A549 (cell line): ENCODE data around the gene SIDT2. TPM values are rescaled to one million over a fixed set of nuclear protein-coding genes. Genes with fewer than 3 reads are reported as not detected.

Experiments
- ATAC-seq, 2 experiments: fragments of 200-7000 bp in 1 of 2; fragments of >200 bp in 1 of 2; cut with Nextera tagmentation in 1 of 2; cut with Tn5 transposase in 1 of 2; 3 replicates each; pipeline versions ENCODE4 v1.8.0 to v1.9.1; 2018 to 2020; ENCODE audit warnings: mild to moderate bottlenecking in 1 of 2, moderate library complexity in 1 of 2
- CTCF ChIA-PET: fragments of 300-600 bp; sonication (Branson Sonifier 250); formaldehyde crosslinking; extraction: SDS; loops from one replicate; lab custom pipeline; 2021; ENCODE audit warnings: antibody characterized with exemption, inconsistent platforms; lab: Yijun Ruan, JAX
- POLR2A ChIA-PET: fragments of 350-600 bp; formaldehyde crosslinking; extraction: SDS; loops from one replicate; lab custom pipeline; 2021; ENCODE audit warnings: antibody characterized with exemption, inconsistent platforms; lab: Yijun Ruan, JAX
- DNase-seq, 2 experiments: peaks; one replicate each; pipeline versions ENCODE4 v3.0.0 to v3.0.0-alpha.2; 2011 to 2016; ENCODE audit warnings: low read depth in 1 of 2, low spot score in 1 of 2
- FAIRE-seq: peaks from 2 replicates; lab custom pipeline; 2011; peaks lifted over from hg19 to GRCh38; lab: Jason Lieb, UNC
- H3K27ac ChIP-seq, 2 experiments: fragments of >200 bp; sonication (Bioruptor Twin); formaldehyde crosslinking; 3 replicates each; pipeline ENCODE4 v1.5.1; 2016 to 2017
- H3K4me1 ChIP-seq: fragments of >200 bp; sonication (Bioruptor Twin); formaldehyde crosslinking; 3 replicates; pipeline ENCODE4 v1.6.1; 2016
- H3K4me2 ChIP-seq: fragments of >200 bp; sonication (Bioruptor Twin); formaldehyde crosslinking; 3 replicates; pipeline ENCODE4 v1.6.1; 2016
- H3K4me3 ChIP-seq: fragments of >200 bp; sonication (Bioruptor Twin); formaldehyde crosslinking; 3 replicates; pipeline ENCODE4 v1.5.1; 2016
- H3K9me3 ChIP-seq: fragments of >200 bp; sonication (Bioruptor Twin); formaldehyde crosslinking; 3 replicates; pipeline ENCODE4 v1.6.1; 2016
- BHLHE40 ChIP-seq: IDR thresholded peaks from 2 replicates; pipeline ENCODE4 v1.6.1; 2012; ENCODE audit warnings: low read depth, low read length, inconsistent platforms
- CBX2 ChIP-seq: fragments of 200-600 bp; sonication (generic); IDR thresholded peaks from 2 replicates; pipeline ENCODE4 v1.6.1; 2016; ENCODE audit warnings: low read depth, mild to moderate bottlenecking, borderline replicate concordance
- EHF ChIP-seq: fragments of 250-450 bp; sonication (Bioruptor Pico); IDR thresholded peaks from 2 replicates; pipeline ENCODE4 v1.5.0; 2020; ENCODE audit warnings: mild to moderate bottlenecking
- EP300 ChIP-seq, 2 experiments: fragments of >200 bp; sonication (Bioruptor Twin); formaldehyde crosslinking; IDR thresholded peaks; 2 replicates in 1 of 2; 3 replicates in 1 of 2; pipeline ENCODE4 v1.6.1; 2016 to 2017
- FOSB ChIP-seq: fragments of 250-450 bp; sonication (Bioruptor Pico); IDR thresholded peaks from 2 replicates; pipeline ENCODE4 v1.5.0; 2020; ENCODE audit warnings: mild to moderate bottlenecking, moderate library complexity
- FOSL2 ChIP-seq, 2 experiments: fragments of 450-650 bp in 1 of 2; fragments of >200 bp in 1 of 2; sonication (Bioruptor Twin) in 1 of 2; formaldehyde crosslinking; IDR thresholded peaks; 2 replicates each; pipeline versions ENCODE4 v1.5.0 to v1.6.1; 2016 to 2020; ENCODE audit warnings: mild to moderate bottlenecking in 1 of 2, moderate library complexity in 1 of 2
- GATA3 ChIP-seq: IDR thresholded peaks from 2 replicates; pipeline ENCODE4 v1.6.1; 2012; ENCODE audit warnings: borderline replicate concordance
- HOXA7 ChIP-seq: fragments of 250-450 bp; sonication (Bioruptor Pico); IDR thresholded peaks from 2 replicates; pipeline ENCODE4 v1.5.0; 2020; ENCODE audit warnings: mild to moderate bottlenecking, moderate library complexity
- HOXB13 ChIP-seq: fragments of 250-450 bp; sonication (Bioruptor Pico); IDR thresholded peaks from 2 replicates; pipeline ENCODE4 v1.5.0; 2020; ENCODE audit warnings: low read depth, mild to moderate bottlenecking, moderate library complexity
- HOXB5 ChIP-seq: fragments of 250-450 bp; sonication (Bioruptor Pico); IDR thresholded peaks from 2 replicates; pipeline ENCODE4 v1.5.0; 2020; ENCODE audit warnings: mild to moderate bottlenecking, moderate library complexity
- JUN ChIP-seq, 2 experiments: fragments of >200 bp; sonication (Bioruptor Twin); formaldehyde crosslinking; IDR thresholded peaks; 2 replicates in 1 of 2; 3 replicates in 1 of 2; pipeline ENCODE4 v1.6.1; 2016 to 2017
- JUNB ChIP-seq: fragments of >200 bp; sonication (Bioruptor Twin); formaldehyde crosslinking; IDR thresholded peaks from 2 replicates; pipeline ENCODE4 v1.6.1; 2016
- KDM5A ChIP-seq: fragments of 200-600 bp; sonication (generic); IDR thresholded peaks from 2 replicates; pipeline ENCODE4 v1.6.1; 2016; ENCODE audit warnings: antibody characterized with exemption, mild to moderate bottlenecking
- MAFK ChIP-seq: fragments of 450-650 bp; IDR thresholded peaks from 2 replicates; pipeline ENCODE4 v1.6.1; 2014; ENCODE audit not compliant: partially characterized antibody
- POLR2A ChIP-seq: IDR thresholded peaks from 2 replicates; pipeline ENCODE4 v1.6.1; 2012; ENCODE audit warnings: mild to moderate bottlenecking, low read length
- RARB ChIP-seq: fragments of 250-450 bp; sonication (Bioruptor Pico); IDR thresholded peaks from 2 replicates; pipeline ENCODE4 v1.8.0; 2021; ENCODE audit warnings: mild to moderate bottlenecking, moderate library complexity
- RCOR1 ChIP-seq: fragments of 150-350 bp; IDR thresholded peaks from 2 replicates; pipeline ENCODE4 v1.6.1; 2014; ENCODE audit warnings: antibody characterized with exemption, low read length, low read depth
- SREBF2 ChIP-seq: fragments of 450-650 bp; IDR thresholded peaks from 2 replicates; pipeline ENCODE4 v1.6.1; 2014; ENCODE audit warnings: mild to moderate bottlenecking, moderate library complexity
- TFCP2L1 ChIP-seq: fragments of 250-450 bp; sonication (Bioruptor Pico); IDR thresholded peaks from 2 replicates; pipeline ENCODE4 v1.5.0; 2021; ENCODE audit warnings: mild to moderate bottlenecking
- TP53 ChIP-seq: fragments of 250-450 bp; sonication (Bioruptor Pico); IDR thresholded peaks from 2 replicates; pipeline ENCODE4 v1.5.0; 2021; ENCODE audit warnings: mild to moderate bottlenecking, moderate library complexity
- ZSCAN20 ChIP-seq: fragments of 250-450 bp; sonication (Bioruptor Pico); IDR thresholded peaks from 2 replicates; pipeline ENCODE4 v1.8.0; 2022; ENCODE audit warnings: mild to moderate bottlenecking, moderate library complexity
- WGBS: methylation state at CpG from one replicate; pipeline ENCODE4 v1.1.6; 2017; ENCODE audit errors: missing lambda C conversion rate; 5-methylcytosine and 5-hydroxymethylcytosine counted together
- polyA plus RNA-seq, 4 experiments: library from polyadenylated mRNA; depleted of rRNA in 3 of 4; stranded (reverse); fragments of >200 nt; fragmentation: RNase III in 1 of 4; extraction: RNeasy Plus Mini Kit Qiagen cat#74134 plus additional on column Dnase treatment in 1 of 4; gene quantifications; 2 replicates in 3 of 4; 3 replicates in 1 of 4; pipeline ENCODE4 v1.2.3, GENCODE V29; 2011 to 2017
- TF ChIP-seq, protein P1 (sequence below): fragments of >200 bp; sonication (Bioruptor Twin); formaldehyde crosslinking; IDR thresholded peaks from 3 replicates; pipeline ENCODE4 v1.6.1; 2016
- TF ChIP-seq, protein P2 (sequence below): IDR thresholded peaks from 2 replicates; pipeline ENCODE4 v1.6.1; 2012
- TF ChIP-seq, protein P3 (sequence below): IDR thresholded peaks from 2 replicates; pipeline ENCODE4 v1.6.1; 2012; ENCODE audit warnings: low read depth, borderline replicate concordance
- TF ChIP-seq, protein P4 (sequence below): fragments of >200 bp; sonication (Bioruptor Twin); formaldehyde crosslinking; IDR thresholded peaks from 3 replicates; pipeline ENCODE4 v1.5.1; 2016
- TF ChIP-seq, protein P5 (sequence below): fragments of >200 bp; sonication (Bioruptor Twin); formaldehyde crosslinking; IDR thresholded peaks from 2 replicates; pipeline ENCODE4 v1.6.1; 2016

The SIDT2 gene
- polyA plus RNA-seq, 2 of the 4 experiments (the other 2 are of a cell fraction) = 5.9 to 8.5 TPM

DNA sequence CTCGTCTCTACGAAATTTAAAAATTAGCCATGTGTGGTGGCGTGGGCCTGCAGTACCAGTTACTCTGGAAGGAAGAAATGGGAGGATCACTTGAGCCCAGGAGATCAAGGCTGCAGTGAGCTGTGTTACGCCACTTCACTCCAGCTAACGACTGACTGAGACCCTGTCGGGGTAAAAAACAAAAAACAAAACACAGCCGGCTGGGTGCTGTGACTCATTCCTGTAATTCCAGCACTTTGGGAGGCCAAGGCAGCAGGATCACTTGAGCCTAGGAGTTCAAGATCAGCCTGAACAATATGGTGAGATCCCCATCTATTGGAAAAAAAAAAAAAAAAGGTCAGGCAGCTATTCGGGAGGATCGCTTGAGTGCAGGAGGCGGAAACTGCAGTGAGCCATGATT is 32.0 kb upstream of the SIDT2 start:
- CTCF ChIA-PET = interaction anchor here (0.6 to 1.6 kb wide), 4 partner anchors 40 to 414 kb away, joined by 3 to 5 read pairs (median 4); no protein-coding TSS in a partner anchor
- FAIRE-seq (no peak), DNase-seq (no peak), ATAC-seq (no peak)
- no peaks in the 10 kb centered on the region for H3K9me3 ChIP-seq
- H3K4me3 ChIP-seq = no peak overlapping the region
- TF ChIP-seq FOSL2 (IDR thresholded peaks at IDR 0.05) (no peak), FOSL2 (CRISPR knock-in tag; IDR thresholded peaks at IDR 0.05) (no peak), TFCP2L1 (CRISPR knock-in tag) (no peak), EHF (no peak), JUNB (no peak), RARB (CRISPR knock-in tag) (no peak), JUN (IDR thresholded peaks at IDR 0.05) (no peak), HOXB13 (CRISPR knock-in tag) (no peak), TP53 (no peak), HOXB5 (CRISPR knock-in tag) (no peak), RCOR1 (no peak)
- TF ChIP-seq, protein P1, sequence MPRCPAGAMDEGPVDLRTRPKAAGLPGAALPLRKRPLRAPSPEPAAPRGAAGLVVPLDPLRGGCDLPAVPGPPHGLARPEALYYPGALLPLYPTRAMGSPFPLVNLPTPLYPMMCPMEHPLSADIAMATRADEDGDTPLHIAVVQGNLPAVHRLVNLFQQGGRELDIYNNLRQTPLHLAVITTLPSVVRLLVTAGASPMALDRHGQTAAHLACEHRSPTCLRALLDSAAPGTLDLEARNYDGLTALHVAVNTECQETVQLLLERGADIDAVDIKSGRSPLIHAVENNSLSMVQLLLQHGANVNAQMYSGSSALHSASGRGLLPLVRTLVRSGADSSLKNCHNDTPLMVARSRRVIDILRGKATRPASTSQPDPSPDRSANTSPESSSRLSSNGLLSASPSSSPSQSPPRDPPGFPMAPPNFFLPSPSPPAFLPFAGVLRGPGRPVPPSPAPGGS = no peak
- TF ChIP-seq, protein P2, sequence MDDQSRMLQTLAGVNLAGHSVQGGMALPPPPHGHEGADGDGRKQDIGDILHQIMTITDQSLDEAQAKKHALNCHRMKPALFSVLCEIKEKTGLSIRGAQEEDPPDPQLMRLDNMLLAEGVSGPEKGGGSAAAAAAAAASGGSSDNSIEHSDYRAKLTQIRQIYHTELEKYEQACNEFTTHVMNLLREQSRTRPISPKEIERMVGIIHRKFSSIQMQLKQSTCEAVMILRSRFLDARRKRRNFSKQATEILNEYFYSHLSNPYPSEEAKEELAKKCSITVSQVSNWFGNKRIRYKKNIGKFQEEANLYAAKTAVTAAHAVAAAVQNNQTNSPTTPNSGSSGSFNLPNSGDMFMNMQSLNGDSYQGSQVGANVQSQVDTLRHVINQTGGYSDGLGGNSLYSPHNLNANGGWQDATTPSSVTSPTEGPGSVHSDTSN = no peak
- TF ChIP-seq, protein P3, sequence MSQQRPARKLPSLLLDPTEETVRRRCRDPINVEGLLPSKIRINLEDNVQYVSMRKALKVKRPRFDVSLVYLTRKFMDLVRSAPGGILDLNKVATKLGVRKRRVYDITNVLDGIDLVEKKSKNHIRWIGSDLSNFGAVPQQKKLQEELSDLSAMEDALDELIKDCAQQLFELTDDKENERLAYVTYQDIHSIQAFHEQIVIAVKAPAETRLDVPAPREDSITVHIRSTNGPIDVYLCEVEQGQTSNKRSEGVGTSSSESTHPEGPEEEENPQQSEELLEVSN = no peak
- H3K4me1 ChIP-seq = peaks cover 21% of the 10 kb centered on the region; the same call in 2 of the 3 replicates
- no peak overlapping the region for H3K27ac ChIP-seq
- no peak overlapping the region for H3K4me2 ChIP-seq
- WGBS = 83% methylated on average over 10 of the region's 10 CpGs
- POLR2A ChIA-PET = interaction anchor here (0.7 kb wide), 1 partner anchor 76 kb away, joined by 4 read pairs; no protein-coding TSS in a partner anchor

DNA sequence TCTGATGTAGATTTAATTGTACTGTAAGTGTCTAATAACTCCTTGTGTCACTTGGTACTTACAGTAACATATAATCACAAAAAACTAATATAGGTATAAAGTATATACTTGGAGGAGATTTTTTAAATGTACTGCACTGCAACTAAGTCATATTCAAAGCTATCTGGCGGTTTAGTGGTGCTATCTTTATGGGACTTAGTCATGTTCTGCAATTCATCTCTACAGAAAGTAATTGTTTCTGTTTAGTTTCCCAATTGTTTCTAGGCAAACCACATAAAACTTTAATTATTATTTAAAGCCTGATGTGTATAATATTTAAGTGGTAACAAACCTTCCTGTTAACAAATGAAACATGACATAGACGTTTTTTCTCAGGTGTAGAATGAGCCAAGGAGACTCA is 26.5 kb upstream of the SIDT2 start:
- H3K27ac ChIP-seq = no peak overlapping the region
- H3K9me3 ChIP-seq = no peaks in the 10 kb centered on the region
- H3K4me3 ChIP-seq = no peak overlapping the region
- no peak for ATAC-seq
- peaks cover 5% of the 10 kb centered on the region; the same call in 2 of the 3 replicates for H3K4me1 ChIP-seq
- 54% methylated on average over 2 of the region's 2 CpGs for WGBS
- POLR2A ChIA-PET = interaction anchor here (0.9 kb wide), 1 partner anchor 28 kb away, joined by 3 read pairs; no protein-coding TSS in a partner anchor
- TF ChIP-seq POLR2A (no peak), KDM5A (no peak), ZSCAN20 (CRISPR knock-in tag) (no peak)
- TF ChIP-seq, protein P4, sequence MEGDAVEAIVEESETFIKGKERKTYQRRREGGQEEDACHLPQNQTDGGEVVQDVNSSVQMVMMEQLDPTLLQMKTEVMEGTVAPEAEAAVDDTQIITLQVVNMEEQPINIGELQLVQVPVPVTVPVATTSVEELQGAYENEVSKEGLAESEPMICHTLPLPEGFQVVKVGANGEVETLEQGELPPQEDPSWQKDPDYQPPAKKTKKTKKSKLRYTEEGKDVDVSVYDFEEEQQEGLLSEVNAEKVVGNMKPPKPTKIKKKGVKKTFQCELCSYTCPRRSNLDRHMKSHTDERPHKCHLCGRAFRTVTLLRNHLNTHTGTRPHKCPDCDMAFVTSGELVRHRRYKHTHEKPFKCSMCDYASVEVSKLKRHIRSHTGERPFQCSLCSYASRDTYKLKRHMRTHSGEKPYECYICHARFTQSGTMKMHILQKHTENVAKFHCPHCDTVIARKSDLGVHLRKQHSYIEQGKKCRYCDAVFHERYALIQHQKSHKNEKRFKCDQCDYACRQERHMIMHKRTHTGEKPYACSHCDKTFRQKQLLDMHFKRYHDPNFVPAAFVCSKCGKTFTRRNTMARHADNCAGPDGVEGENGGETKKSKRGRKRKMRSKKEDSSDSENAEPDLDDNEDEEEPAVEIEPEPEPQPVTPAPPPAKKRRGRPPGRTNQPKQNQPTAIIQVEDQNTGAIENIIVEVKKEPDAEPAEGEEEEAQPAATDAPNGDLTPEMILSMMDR = no peak
- TF ChIP-seq, protein P2 = no peak
- TF ChIP-seq, all 56 proteins: peak for 0
- DNase-seq = no peak
- no peak for FAIRE-seq
- H3K4me2 ChIP-seq = no peak overlapping the region
- CTCF ChIA-PET = no interaction called here

DNA sequence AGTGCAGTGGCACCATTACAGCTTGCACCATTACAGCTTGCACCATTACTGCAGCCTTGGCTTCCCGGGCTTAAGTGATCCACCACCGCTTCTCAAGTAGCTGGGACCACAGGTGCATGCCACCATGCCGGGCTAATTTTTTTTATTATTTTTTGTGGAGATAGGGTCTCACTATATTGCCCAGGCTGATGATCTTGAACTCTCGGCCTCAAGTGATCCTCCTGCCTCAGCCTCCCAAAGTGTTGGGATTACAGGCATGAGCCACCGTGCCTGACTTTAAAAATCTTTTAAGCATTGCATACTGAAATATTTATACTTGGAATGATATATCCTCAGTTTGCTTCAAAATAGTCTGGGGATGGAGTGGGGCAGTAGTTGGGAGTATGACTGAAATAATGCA is 24.1 kb upstream of the SIDT2 start:
- ATAC-seq (no peak), FAIRE-seq (no peak), DNase-seq (no peak)
- ChIA-PET POLR2A (no interaction called here), CTCF (interaction anchor here (1.5 to 1.7 kb wide), 2 partner anchors 9 to 13 kb away, joined by 3 to 10 read pairs; no protein-coding TSS in a partner anchor)
- Histone ChIP-seq H3K27ac (no peak overlapping the region), H3K4me1 (no peaks in the 10 kb centered on the region; the same call in 2 of the 3 replicates), H3K4me3 (no peak overlapping the region), H3K9me3 (no peaks in the 10 kb centered on the region), H3K4me2 (no peak overlapping the region)
- 94% methylated on average over 5 of the region's 5 CpGs for WGBS
- no peak for TF ChIP-seq SREBF2
- no peak for TF ChIP-seq CBX2
- no peak for TF ChIP-seq FOSB
- no peak for TF ChIP-seq POLR2A
- TF ChIP-seq, protein P5, sequence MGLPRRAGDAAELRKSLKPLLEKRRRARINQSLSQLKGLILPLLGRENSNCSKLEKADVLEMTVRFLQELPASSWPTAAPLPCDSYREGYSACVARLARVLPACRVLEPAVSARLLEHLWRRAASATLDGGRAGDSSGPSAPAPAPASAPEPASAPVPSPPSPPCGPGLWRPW = no peak
- no peak for TF ChIP-seq MAFK
- no peak for TF ChIP-seq EHF
- no peak for TF ChIP-seq HOXA7 (CRISPR knock-in tag)
- TF ChIP-seq, protein P2 = no peak
- TF ChIP-seq TP53 = no peak
- no peak for TF ChIP-seq GATA3
- no peak for TF ChIP-seq BHLHE40
- no peak for TF ChIP-seq EP300 (IDR thresholded peaks at IDR 0.05)
- no peak for TF ChIP-seq JUN (IDR thresholded peaks at IDR 0.05)
- TF ChIP-seq ZSCAN20 (CRISPR knock-in tag) = no peak
